Astrocyte (in vitro differentiated cells and primary cell): ENCODE measurements around the gene PURB.

ENCODE experiments used
- EZH2 ChIP-seq: IDR thresholded peaks from 2 replicates; pipeline ENCODE4 v1.6.1; 2012; ENCODE audit warnings: mild to moderate bottlenecking, low read length, inconsistent platforms; ENCODE audit not compliant: insufficient read depth
- TF ChIP-seq, protein P1 (sequence below): IDR thresholded peaks from 2 replicates; pipeline ENCODE4 v1.5.1; 2011; ENCODE audit warnings: low read depth, mild to moderate bottlenecking, inconsistent platforms, low read length, moderate library complexity; ENCODE audit not compliant: insufficient read depth

DNA sequence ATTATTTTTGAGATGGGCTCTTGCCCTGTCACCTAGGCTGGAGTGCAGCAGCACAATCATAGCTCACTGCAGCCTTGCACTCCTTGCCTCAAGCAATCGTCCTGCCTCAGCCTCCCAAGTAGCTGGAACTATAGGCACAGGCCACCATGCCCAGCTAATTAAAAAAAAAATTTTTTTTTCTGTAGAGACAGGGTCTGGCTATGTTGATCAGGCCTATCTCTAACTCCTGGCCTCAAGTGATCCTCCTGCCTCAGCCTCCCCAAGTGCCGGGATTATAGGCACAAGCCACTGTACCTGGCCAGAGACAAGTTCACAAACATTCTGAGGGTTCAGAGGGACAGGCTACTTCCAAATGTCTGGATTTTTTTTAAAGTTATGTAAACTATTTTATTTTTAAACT lies 32.1 kb upstream of the PURB start:
- TF ChIP-seq, protein P1, sequence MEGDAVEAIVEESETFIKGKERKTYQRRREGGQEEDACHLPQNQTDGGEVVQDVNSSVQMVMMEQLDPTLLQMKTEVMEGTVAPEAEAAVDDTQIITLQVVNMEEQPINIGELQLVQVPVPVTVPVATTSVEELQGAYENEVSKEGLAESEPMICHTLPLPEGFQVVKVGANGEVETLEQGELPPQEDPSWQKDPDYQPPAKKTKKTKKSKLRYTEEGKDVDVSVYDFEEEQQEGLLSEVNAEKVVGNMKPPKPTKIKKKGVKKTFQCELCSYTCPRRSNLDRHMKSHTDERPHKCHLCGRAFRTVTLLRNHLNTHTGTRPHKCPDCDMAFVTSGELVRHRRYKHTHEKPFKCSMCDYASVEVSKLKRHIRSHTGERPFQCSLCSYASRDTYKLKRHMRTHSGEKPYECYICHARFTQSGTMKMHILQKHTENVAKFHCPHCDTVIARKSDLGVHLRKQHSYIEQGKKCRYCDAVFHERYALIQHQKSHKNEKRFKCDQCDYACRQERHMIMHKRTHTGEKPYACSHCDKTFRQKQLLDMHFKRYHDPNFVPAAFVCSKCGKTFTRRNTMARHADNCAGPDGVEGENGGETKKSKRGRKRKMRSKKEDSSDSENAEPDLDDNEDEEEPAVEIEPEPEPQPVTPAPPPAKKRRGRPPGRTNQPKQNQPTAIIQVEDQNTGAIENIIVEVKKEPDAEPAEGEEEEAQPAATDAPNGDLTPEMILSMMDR: no peak
- no peak for TF ChIP-seq EZH2
